ENCODE results near the gene CDK6. TPM values are rescaled to one million over a fixed set of nuclear protein-coding genes. Genes with fewer than 3 reads are reported as not detected.

CDK6 gene
- total RNA-seq, 1 donor from 2014 or later, result 7.3 TPM

DNA sequence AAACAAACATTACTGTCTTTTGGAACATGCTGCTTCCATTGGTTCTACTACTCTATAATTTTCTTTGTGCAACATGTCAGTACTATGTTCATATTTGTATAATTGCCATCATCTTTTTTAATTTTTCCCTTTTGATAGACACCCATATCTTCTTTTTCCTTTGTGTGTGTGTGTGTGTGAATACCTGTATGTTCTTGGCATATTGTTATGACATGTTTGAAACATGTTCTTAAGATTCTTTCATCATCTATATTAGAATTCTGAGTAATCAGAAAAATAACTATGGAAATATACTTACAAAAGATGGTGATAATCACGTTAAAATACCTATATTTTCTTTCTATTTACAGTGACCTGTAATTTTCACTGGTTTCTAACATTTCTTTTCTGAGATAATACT lies 3.5 kb upstream of the CDK6 start:
- H3K27me3 ChIP-seq, result no peaks in the 10 kb centered on the region
- H3K4me1 ChIP-seq, result no peaks in the 10 kb centered on the region
- intact Hi-C loops (cut with DNase I), result loop anchor here (10.0 kb wide), 1 partner anchor 215 kb away; no protein-coding TSS in a partner anchor
- TF ChIP-seq, protein P1, sequence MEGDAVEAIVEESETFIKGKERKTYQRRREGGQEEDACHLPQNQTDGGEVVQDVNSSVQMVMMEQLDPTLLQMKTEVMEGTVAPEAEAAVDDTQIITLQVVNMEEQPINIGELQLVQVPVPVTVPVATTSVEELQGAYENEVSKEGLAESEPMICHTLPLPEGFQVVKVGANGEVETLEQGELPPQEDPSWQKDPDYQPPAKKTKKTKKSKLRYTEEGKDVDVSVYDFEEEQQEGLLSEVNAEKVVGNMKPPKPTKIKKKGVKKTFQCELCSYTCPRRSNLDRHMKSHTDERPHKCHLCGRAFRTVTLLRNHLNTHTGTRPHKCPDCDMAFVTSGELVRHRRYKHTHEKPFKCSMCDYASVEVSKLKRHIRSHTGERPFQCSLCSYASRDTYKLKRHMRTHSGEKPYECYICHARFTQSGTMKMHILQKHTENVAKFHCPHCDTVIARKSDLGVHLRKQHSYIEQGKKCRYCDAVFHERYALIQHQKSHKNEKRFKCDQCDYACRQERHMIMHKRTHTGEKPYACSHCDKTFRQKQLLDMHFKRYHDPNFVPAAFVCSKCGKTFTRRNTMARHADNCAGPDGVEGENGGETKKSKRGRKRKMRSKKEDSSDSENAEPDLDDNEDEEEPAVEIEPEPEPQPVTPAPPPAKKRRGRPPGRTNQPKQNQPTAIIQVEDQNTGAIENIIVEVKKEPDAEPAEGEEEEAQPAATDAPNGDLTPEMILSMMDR (IDR thresholded peaks at IDR 0.05), result no peak
- no peak overlapping the region for H3K27ac ChIP-seq
- DNase-seq (ENCODE audit: low spot score in 2 of 2), result no peak
- H3K36me3 ChIP-seq, result no peaks in the 10 kb centered on the region
- H3K9me3 ChIP-seq, result no peaks in the 10 kb centered on the region
- H3K4me3 ChIP-seq, result no peak overlapping the region

DNA sequence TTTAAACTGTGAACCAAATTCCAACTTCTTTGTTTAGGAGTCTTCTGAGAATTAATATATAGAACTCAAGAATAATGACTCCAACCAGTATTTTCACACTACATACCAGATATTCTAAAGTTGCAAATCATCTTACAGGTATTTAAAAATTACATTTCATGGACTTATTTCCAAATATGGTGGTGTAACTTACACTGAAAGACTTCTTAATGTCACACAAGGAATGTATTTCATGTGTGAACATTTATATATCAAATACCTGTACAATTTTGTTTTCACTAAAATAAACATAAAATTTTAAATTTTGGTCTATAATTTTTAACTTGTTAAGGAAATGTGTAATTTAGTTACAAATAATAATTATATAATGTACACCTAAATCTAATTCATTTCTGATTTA lies 2.6 kb upstream of the CDK6 start:
- no peaks in the 10 kb centered on the region for H3K4me1 ChIP-seq
- TF ChIP-seq, protein P1 (IDR thresholded peaks at IDR 0.05), result no peak
- no peak overlapping the region for H3K4me3 ChIP-seq
- no peaks in the 10 kb centered on the region for H3K27me3 ChIP-seq
- H3K36me3 ChIP-seq, result no peaks in the 10 kb centered on the region
- no peaks in the 10 kb centered on the region for H3K9me3 ChIP-seq
- intact Hi-C loops (cut with DNase I), result loop anchor here (10.0 kb wide), 1 partner anchor 216 kb away; no protein-coding TSS in a partner anchor
- no peak overlapping the region for H3K27ac ChIP-seq
- DNase-seq (ENCODE audit: low spot score in 2 of 2), result no peak

- H3K36me3 ChIP-seq, result no peaks in the 10 kb centered on the region
- intact Hi-C loops (cut with DNase I), result loop anchor here (1.0 to 10.0 kb wide), 2 partner anchors 218 to 247 kb away; partner anchors contain the start of gene FAM133B
- H3K9me3 ChIP-seq, result no peaks in the 10 kb centered on the region
- H3K4me3 ChIP-seq, result peak overlapping the region; percentile 78 to 97
- H3K4me1 ChIP-seq, result no peaks in the 10 kb centered on the region
- TF ChIP-seq, protein P1 (IDR thresholded peaks at IDR 0.05), result no peak
- H3K27me3 ChIP-seq, result no peaks in the 10 kb centered on the region
- DNase-seq (ENCODE audit: low spot score in 2 of 2), result no peak
- H3K27ac ChIP-seq, result peak overlapping the region; percentile 71 to 91
Observed at GRCh38 chr7:92837000-92837749, 802 bp upstream of the CDK6 start.

DNA sequence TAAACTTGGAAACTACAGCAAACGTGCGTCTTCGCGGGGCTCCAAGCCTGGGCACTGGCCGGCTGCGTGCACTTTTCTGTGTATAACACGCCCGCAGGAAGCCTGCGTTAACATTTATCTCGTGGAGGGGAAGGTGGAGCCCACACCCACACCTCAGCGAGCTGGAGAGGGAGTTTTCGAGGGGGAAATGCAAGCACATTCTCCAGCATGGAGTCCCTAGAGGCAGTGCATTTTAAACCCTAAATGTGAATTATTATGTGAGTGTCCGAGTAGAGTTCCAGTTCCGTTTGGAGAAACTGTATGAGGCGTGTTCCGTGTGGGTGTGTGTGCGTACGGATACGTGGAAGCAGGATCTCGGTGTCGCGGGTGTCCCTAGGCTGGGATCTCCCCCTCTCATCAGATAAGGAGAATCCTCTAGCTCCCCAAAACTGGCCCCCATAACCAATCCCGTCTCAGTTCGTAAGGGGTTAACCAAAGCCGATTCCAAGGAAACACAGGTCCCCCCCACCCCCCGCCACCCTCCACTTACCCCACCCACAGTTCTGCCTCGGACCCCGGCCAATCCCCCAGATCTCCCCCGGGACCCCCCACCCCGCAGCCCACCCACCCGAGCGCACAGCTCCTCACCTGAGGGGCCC lies 403 bp downstream of the CDK6 start:
- Histone ChIP-seq H3K27me3 (no peaks in the 10 kb centered on the region), H3K27ac (peak overlapping the region; percentile 71 to 91), H3K4me1 (peaks cover 0 to 3% of the 10 kb centered on the region in 2 donors), H3K4me3 (peak overlapping the region; percentile 78 to 97), H3K36me3 (no peaks in the 10 kb centered on the region), H3K9me3 (no peaks in the 10 kb centered on the region)
- intact Hi-C loops (cut with DNase I), result loop anchor here (1.0 to 10.0 kb wide), 2 partner anchors 219 to 246 kb away; partner anchors contain the start of gene FAM133B
- DNase-seq (ENCODE audit: low spot score in 2 of 2), result peak in 1 of 2 donors; percentile 64
- TF ChIP-seq, protein P1 (IDR thresholded peaks at IDR 0.05), result no peak

- TF ChIP-seq, protein P1 (IDR thresholded peaks at IDR 0.05), result no peak
- H3K27me3 ChIP-seq, result no peaks in the 10 kb centered on the region
- H3K4me1 ChIP-seq, result peaks cover 0 to 4% of the 10 kb centered on the region in 2 donors
- H3K36me3 ChIP-seq, result no peaks in the 10 kb centered on the region
- intact Hi-C loops (cut with DNase I), result loop anchor here (10.0 kb wide), 1 partner anchor 219 kb away; no protein-coding TSS in a partner anchor
- H3K4me3 ChIP-seq, result peak overlapping the region; percentile 78 to 97
- no peaks in the 10 kb centered on the region for H3K9me3 ChIP-seq
- DNase-seq (ENCODE audit: low spot score in 2 of 2), result peak in 1 of 2 donors; percentile 76
- H3K27ac ChIP-seq, result peak overlapping the region; percentile 64 to 91
Observed at GRCh38 chr7:92835261-92835850, 1.0 kb downstream of the CDK6 start.

Data from ascending aorta (tissue), 2 donors.